SK-N-SH (cell line): Measurements from ENCODE around the gene RWDD3.

Source experiments
- CTCF ChIP-seq: fragments of 200-600 bp; sonication (generic); IDR thresholded peaks from 2 replicates; pipeline ENCODE4 v1.6.1; 2017; ENCODE audit warnings: antibody characterized with exemption, mild to moderate bottlenecking, moderate library complexity
- GABPA ChIP-seq: IDR thresholded peaks from 2 replicates; pipeline ENCODE4 v1.4.0; 2012; ENCODE audit warnings: low read depth, mild to moderate bottlenecking
- JUND ChIP-seq: IDR thresholded peaks from 2 replicates; pipeline ENCODE4 v1.4.0; 2012
- PBX3 ChIP-seq: IDR thresholded peaks from 2 replicates; pipeline ENCODE4; 2012
- POLR2AphosphoS5 ChIP-seq: IDR thresholded peaks from 2 replicates; pipeline ENCODE4 v1.6.1; 2012; ENCODE audit warnings: low read depth, low read length
- REST ChIP-seq: IDR thresholded peaks from 2 replicates; pipeline ENCODE4 v1.6.1; 2012; ENCODE audit warnings: mild to moderate bottlenecking, low read depth, low read length, moderate library complexity
- TAF1 ChIP-seq: IDR thresholded peaks from 2 replicates; pipeline ENCODE4 v1.6.1; 2012; ENCODE audit warnings: low read depth, mild to moderate bottlenecking, low read length, moderate library complexity, borderline replicate concordance

GRCh38 chr1:95287081-95287480 lies 53.1 kb downstream of the RWDD3 start:
- no peak for TF ChIP-seq POLR2AphosphoS5
- no peak for TF ChIP-seq CTCF
- no peak for TF ChIP-seq REST
- no peak for TF ChIP-seq PBX3
- TF ChIP-seq GABPA, result no peak
- TF ChIP-seq JUND, result no peak
- no peak for TF ChIP-seq TAF1
